Erythroblast (primary cell): ENCODE data around the gene CDCP2.
"Not testable (repeated sequence)": the region's sequence is repeated elsewhere in the genome, so short reads cannot be mapped to it uniquely, and the experiment has no call there.

Experiments used
- GATA1 ChIP-seq: IDR thresholded peaks from 2 replicates; pipeline ENCODE4 v1.6.1; 2011; ENCODE audit warnings: low read depth, mild to moderate bottlenecking, control low read depth, low read length, moderate library complexity
- POLR2A ChIP-seq: IDR thresholded peaks from 2 replicates; pipeline ENCODE4 v1.6.1; 2011; ENCODE audit warnings: mild to moderate bottlenecking, low read length

GRCh38 chr1:54166357-54166756, 13.6 kb upstream of the CDCP2 start:
- TF ChIP-seq POLR2A, GATA1: not testable (repeated sequence)
